HG02970 (cell line): ENCODE results near the gene SLC22A1.
"Not testable (repeated sequence)": the region's sequence is repeated elsewhere in the genome, so short reads cannot be mapped to it uniquely, and the experiment has no call there.

Experiments used
- ATAC-seq: cut with Tn5 transposase; IDR thresholded peaks from one replicate; pipeline ENCODE4 v1.9.1; 2021; ENCODE audit warnings: mild to moderate bottlenecking, moderate library complexity, moderate number of reproducible peaks; ENCODE audit not compliant: unreplicated experiment, low FRiP score

The SLC22A1 gene

DNA sequence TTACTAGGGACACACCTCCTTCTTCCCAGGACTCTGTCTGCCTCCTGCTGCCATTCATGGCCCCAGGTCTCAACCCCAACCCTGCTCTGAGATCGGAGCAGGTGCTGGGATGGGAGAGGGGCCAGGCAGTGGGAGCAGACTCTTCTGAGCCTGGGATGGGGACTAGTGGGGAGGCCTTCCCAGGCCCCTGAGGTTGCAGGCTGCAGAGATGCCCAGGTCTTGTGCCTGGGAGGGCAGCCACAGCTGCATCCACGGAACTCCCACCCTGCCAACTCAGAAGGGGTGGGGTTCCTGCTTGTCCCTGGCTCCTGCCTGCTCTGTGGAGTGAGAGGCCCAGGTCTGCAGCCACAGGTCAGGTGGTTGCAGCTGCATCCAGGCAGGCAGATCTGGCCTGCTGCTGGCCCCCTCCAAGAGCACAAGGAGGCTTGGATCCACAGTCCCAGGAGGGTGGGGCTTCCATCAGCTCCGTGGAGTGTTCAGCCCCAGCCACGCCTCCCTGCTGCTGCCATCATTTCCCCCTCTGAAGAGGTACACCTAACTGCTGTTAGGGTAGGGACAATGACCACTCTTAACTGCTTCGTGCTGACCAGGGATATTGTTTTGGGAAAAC, 2.9 kb upstream of the SLC22A1 start:
- ATAC-seq, result no peak

DNA sequence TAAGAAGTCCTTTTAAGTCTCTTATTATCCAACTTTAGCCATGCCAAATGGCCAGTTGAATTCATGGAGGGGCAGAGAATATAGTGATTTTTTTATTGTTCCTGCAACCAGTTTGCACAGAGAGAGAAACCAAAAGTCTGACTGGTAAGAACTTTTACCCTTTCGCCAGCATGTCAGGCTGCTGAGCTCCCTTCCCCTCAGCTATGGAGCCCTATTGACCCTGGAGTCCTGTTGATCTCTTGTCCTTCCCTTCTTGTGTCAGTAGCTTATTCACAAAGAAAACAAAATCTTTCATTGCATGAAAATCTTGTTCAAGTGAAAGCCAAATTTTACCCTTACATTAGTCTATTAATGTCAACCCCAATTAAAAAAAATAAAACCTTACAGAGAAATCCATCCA, 1.5 kb upstream of the SLC22A1 start:
- no peak for ATAC-seq

DNA sequence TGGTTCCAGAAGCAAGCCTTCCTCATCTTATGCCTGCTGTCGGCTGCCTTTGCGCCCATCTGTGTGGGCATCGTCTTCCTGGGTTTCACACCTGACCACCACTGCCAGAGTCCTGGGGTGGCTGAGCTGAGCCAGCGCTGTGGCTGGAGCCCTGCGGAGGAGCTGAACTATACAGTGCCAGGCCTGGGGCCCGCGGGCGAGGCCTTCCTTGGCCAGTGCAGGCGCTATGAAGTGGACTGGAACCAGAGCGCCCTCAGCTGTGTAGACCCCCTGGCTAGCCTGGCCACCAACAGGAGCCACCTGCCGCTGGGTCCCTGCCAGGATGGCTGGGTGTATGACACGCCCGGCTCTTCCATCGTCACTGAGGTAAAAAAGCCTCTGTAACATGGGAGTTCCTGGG, 366 bp downstream of the SLC22A1 start:
- ATAC-seq, result no peak

DNA sequence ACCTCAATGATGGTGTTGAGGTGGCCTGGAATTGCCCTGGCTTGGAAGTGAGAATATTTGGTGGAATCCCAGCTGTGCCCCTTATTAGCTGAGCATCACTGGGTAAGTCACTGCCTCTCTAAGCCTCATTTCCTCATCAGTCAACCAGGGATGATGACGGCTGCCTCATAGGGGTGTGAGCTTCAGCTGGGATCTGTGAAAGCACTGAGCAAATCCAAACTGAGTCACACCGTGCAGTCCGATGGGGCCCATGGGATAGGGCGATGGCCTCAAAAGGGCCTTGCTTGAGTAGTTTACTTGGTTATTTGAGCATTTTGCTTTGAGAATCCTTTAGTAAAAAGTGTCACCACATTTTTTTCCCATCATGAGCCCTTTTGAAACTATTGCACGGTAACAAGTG, 1.1 kb downstream of the SLC22A1 start:
- ATAC-seq, result no peak

DNA sequence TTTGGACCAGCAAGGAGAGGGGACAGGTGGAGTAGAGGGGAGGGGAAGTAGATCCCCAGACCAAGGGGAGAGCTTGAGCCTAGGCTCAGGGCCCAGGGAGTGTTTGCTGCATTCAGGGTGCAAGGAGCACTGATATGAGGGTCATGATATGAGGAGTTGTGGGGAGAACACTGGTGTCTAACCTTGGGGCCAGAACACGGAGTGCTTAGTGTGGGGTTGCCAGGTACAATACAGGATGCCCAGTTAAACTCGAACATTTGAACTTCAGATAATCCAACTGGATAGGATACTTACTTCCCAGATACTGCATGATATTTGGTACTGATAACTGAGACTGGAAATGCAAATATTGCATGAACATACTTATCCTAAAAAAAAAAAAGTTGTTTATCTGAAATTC, 2.4 kb downstream of the SLC22A1 start:
- no peak for ATAC-seq

DNA sequence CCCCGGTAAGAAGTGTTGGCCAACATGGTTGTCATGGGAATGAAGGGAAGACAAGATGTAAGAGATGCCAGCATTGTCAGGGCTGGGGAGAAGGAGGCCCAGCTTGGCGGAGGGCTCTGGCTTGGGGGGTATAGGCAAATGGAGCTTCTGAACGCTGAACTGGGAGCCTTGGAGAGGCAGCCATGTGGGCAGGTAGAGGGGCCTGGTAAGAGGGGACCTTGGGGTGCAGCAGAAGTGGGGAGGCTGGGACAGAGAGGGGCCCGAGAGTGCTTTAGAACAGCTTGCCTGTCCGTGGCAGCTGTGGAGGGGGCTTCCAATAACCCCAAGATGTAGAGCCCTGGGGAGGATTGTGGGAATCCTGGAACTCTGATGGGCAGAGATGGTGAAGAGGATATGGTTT, 3.0 kb downstream of the SLC22A1 start:
- no peak for ATAC-seq

DNA sequence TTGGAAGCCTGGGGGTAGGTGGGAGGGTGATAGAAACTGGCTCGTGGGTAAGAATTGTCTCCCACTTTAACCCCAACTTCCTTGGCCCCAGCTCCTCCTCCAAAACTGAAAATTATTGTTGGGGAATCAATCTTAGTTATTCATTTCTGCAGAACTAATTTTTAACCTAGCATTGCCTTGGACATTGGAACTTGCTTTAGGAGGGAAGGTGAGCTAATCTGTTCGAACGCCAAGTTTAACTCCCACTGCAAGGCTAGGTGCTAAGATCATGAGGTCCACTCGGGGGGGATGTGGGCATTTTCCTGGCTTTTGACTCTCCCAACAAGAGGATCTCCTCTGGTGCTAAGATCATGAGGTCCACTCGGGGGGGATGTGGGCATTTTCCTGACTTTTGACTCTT, 3.5 kb downstream of the SLC22A1 start:
- not testable (repeated sequence) for ATAC-seq

DNA sequence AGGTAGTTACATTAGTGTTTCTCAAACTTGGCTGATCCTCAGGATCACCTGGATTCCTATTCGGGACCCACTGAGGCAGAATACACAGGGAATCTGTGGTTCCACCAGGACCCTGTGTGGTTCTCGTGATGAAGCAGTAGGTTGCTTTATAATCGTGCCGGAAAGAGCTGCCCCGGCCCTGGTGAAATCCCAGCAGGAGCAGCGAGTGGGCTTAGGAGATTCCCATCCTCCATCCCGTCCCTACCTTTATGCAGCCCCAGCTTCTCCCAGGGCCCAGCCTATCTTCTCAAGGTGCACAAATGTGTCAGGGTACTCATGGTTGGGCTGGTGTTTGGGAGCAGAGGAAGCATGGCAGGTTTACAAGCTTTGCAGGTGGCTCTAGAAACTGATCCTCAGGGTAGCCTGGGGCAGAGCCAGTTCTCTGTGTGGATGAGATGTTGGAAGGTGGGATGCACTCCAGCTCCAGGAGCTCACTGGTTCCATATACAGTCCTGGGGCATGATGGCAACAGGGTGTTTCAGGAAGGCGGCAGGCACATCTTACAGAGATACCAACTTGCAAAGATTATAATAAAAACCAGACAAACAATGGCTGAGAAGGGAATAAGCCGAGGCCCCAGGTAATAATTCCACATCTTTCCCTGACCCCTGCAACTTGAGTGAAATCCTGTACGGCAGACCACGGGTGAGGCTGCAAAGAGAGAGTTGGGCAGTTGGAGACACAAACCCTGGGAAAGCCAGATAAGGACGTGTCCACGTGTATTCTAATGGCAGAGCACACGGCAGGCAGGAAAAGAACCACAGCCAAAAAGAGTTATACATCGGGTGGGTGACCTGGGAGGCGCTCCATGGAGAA, 5.9 kb downstream of the SLC22A1 start:
- ATAC-seq, result no peak

DNA sequence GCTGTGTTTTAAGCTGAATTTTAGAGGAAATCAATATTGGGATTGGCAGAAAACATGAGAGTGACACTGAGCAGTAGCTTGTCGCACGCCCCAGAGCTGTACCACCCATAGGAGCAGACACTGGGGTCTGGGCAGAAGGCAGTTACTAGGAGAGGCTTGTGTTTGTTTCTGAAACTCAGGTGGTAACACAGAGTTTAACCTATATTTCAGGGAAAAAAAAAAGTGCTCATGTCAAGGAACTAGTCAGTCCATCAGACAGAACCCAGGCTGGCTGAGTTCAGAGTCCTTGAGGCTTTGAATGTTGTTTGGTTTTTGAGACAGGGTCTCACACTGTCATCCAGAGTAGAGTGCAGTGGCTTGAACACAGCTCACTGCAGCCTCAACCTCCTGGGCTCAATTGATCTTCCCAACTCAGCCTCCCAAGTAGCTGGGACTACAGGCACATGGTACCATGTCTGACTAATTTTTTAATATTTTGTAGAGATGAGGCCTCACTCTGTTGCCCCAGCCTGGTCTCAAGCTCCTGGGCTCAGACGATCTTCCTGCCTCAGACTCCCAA, 6.6 kb downstream of the SLC22A1 start:
- no peak for ATAC-seq

DNA sequence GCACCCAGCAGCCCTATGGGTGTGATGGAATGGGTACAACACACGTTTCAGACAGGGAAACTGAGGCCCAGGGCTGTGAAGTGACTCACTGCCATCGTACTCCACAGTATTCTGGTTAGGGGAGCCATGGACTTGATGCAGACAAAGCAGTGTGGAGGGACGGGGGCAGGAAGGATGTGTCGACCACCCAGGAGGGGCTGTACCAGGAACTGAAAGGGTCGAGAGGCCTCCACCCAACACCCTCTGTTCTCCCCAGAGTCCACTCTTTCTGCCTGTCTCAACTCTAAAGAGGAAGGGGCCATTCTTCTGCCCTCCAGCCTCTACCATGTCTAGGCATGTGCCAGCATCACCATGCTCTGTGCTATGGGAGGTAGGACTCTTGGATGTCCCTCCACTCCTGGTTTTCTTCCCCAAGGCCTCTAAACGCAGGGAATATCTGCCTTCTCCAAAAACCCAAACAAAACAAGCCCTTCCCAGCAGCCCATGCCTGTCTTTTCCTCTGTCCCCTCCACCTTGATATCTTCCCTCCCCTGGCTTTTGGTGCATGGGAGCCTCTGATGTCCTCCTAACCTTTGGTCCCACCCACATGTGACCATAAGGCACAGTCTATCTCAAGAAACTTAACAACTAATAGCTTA, 7.4 kb downstream of the SLC22A1 start:
- ATAC-seq, result no peak

DNA sequence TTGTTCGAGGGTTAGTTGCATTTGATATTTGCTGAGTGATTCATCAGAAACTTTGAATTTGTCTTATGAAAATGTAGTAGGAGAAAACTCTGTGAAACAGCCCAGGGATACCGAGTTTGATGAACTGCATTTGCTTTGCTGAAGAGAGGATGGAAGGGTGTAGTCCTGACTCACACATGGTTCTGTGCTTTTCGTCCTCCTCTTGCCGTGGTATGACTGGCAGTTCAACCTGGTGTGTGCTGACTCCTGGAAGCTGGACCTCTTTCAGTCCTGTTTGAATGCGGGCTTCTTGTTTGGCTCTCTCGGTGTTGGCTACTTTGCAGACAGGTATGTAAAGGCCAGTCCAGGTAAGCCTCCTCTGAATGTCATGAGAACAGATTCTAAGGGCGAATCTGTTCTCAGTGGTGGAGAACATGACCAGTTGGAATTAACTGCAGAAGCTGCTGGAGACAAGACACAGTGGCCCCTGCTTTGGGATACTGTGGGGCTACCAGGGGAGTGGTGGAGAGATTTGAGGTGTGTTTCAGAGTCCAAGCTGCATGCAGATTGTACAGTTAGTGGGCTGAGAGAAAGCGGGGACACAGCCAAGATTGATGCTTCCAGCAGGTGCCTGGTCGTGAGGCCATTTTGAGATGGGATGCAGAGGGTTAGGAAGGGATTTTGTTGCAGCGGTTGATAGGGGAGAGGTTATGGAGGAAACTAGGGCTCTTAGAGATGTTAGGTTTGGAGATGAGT, 8.4 kb downstream of the SLC22A1 start:
- no peak for ATAC-seq

DNA sequence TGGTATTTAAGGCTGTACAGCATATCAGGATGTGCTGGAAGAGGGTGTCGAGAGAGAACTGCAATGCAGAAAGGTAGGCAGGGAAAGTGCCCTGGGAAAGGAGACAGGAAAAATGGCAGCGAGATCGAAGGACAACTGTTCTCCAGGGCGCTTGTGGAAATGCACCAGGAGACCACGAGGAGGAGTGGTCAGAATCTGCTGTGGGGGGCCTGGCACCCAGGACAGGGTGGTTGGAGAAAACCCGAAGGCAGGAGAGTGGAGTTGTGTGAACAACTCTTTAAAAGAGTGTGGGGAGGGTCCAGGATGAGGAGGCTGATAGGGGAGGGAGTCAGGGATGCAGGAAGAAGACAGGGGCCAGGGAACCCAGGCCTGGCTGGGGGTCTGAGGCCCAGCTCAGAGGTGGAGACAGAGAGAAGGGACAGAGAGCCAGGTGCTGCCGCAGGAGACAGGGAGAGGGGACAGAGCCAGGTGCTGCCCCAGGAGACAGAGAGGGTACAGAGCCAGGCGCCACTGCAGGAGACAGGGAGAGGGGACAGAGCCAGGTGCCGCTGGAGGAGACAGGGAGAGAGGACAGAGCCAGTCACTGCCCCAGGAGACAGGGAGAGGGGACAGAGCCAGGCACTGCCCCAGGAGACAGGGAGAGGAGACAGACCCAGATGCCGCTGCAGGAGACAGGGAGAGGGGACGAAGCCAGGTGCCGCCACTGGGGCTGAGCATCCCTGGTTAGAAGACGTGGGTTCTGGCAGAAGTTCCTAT, 9.3 kb downstream of the SLC22A1 start:
- no peak for ATAC-seq

DNA sequence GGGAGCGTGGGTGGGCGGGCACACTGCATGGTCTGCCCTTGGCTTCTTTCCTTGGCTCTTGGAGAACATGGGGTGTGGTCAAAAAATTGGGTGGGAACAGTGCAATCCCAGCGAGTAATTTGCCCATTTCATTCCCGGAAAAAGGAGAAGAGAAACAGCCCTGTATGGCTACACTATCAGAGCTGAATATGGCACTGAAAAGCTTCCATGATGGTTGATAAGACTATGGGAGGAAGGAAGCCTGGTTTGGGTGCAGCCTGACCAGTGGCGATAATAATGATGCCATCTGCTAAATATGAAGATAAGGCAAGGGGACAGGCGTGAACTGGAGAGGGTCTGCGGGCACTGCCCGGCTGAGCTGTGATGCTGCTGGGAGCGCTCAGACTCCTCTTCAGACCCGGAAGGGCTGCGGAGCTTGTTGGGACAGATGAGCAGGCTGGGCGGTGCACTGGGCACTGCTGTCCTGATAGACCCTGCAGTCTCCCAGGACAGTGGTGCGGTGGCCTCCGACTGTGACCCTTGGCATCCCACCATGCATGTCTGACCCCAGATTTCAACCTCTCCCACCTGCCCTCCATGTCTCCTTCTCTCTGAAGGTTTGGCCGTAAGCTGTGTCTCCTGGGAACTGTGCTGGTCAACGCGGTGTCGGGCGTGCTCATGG, 10.2 kb downstream of the SLC22A1 start:
- no peak for ATAC-seq

DNA sequence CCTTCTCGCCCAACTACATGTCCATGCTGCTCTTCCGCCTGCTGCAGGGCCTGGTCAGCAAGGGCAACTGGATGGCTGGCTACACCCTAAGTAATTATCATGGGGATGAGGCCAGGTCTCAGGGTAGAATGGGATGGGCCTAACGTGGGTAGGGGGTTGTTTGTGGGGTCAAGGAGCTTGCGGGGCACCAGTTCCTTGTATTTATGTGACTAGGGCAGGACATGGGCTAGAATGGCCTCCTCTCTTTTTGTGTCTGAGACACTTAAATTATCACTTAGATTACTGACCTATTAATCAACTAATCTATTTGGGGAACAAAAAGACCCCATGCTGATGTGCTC, 10.7 kb downstream of the SLC22A1 start:
- ATAC-seq, result no peak

DNA sequence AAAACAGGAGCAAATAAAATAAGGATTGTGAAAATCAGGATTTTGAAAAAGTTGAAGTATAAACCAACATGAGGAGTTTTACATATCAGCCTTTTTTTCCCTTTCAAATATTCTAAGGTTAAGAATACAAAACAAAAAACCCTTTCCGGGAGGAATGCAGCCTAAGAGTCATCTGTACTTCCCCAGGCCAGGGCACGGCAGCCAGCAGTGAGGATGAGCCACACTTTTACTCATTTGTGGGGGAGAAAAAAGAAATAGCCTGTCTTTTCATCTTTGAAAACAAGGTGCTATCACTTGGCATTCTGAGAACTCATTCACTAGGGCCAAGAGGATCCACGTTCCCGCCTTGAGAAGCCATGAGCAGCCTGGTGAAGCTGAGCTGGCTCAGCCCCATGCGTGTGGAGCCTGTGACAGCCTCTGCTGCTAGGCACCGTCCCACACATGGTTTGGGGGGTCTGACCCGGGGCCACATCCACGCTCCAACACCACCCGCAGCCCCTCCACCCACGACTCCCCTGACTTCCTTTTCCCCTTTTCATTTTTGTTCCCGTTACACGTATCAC, 11.2 kb downstream of the SLC22A1 start:
- no peak for ATAC-seq

DNA sequence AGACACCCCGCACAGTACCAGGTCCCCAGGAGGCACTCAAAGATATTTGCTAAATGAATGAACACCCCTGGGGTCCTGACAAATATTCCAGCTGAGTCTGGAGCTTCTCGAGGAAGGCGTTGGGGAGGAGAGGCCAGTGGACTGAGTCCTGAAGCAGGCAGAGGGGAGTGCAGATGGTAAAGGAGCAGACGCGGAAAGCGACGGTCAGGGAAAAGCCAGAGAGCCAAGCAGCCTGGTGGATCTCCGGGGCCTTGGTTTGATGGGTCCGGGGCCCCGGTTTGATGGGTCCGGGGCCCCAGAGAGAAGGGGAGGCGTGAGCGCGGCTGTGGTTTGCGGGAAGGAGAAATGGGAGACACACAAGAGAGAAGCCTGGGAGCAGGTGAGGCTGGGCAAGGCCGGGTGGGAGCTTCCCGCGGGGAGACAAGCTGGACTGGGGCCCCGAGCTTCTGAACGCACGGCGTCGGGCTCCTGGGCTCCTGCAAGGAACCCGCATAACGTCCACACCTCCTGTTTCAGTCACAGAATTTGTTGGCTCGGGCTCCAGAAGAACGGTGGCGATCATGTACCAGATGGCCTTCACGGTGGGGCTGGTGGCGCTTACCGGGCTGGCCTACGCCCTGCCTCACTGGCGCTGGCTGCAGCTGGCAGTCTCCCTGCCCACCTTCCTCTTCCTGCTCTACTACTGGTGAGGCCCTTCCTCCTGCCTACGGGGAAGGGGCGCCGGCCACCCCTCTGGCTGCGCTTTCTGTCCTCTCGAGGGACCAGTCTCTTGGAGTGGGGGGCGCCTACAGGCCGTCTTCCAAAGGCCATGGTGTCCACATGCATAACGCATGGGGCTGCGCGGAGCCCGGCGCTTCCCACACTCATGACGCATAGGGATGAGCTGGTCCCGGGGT, 12.1 kb downstream of the SLC22A1 start:
- ATAC-seq, result no peak

DNA sequence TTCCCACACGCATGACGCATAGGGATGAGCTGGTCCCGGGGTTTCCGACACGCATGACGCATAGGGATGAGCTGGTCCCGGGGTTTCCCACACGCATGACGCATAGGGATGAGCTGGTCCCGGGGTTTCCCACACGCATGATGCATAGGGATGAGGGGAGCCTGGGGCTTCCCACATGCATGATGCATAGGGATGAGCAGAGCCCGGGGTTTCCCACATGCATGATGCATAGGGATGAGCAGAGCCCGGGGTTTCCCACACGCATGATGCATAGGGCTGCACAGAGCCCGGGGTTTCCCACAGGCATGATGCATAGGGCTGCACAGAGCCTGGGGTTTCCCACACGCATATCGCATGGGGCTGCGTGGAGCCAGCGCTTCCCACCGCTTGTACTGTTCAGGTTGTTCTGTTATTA, 12.7 kb downstream of the SLC22A1 start:
- not testable (repeated sequence) for ATAC-seq
